Measurements from ENCODE around the gene YBEY.

GRCh38 chr21:46294647-46295176, 8.6 kb downstream of the YBEY start:
- TF ChIP-seq POLR2AphosphoS5 (IDR thresholded peaks at IDR 0.05) = no peak
- no peak for TF ChIP-seq CTCF (IDR thresholded peaks at IDR 0.05 in 8 of 11, conservative IDR thresholded peaks at IDR 0.05 in 3 of 11)
- TF ChIP-seq POLR2A (IDR thresholded peaks at IDR 0.05) = no peak
